ENCODE data around the gene NUP153.
A peak's percentile ranks its signal among the peaks of the same experiment; 100 is the strongest.
"Not testable (repeated sequence)": the region's sequence is repeated elsewhere in the genome, so short reads cannot be mapped to it uniquely, and the experiment has no call there.

Gene NUP153

DNA sequence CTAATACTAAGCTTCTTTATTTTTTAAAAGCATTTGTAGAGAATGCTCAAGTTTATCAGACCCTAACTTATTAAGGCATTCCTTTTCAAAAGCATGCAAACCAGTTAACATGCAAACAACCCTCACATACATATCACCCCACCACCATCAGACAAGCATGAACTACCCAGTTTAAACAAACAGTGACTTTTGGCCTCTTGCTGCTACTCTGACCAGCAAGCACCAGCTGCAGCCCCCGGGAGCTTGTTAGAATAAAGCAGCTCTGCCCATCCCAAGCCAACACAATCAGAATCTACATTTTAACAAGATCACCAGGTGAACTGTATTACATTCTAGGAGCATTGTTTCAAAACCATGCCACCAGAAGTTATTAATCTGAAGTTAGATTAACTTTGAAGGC, 5.9 kb upstream of the NUP153 start:
- DNase-seq: no peak

DNA sequence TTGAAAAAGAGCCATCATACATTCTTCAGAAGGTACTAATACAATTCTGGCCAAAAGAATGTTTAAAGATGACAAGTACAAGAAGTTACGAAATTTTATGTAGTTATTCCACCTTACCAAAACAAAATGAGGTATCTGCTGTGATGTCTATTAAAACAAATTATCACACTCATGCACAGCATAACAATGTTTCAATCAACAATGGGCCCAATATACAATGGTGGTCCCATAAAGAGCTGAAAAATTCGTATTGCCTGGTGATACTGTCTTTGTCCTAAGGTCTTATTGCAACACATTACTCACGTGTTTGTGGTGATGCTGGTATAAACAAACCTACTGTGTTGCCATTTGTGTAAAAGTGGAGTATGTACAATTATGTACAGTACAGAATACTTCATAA, 3.6 kb upstream of the NUP153 start:
- no peak for DNase-seq

DNA sequence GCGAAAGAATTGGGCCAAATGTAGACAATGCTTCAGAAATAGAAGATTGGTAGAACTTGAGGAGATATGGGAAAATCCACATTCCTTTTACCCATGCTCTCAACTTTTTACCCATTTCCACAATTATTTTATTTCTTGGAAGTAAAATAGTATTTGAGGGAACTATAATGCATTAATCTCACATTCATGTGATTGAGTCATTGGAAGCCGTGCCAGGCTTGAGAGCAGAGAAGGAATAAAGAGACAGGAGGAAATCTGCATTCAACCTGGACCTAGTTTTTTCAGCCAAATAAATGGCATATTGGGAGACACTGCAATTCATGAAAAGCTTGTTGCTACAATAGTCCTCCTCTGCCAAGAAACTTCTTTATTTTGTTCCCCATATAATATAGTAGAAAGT, 2.8 kb upstream of the NUP153 start:
- DNase-seq: no peak

GRCh38 chr6:17708035-17708434, 1.3 kb upstream of the NUP153 start:
- DNase-seq: not testable (repeated sequence)

DNA sequence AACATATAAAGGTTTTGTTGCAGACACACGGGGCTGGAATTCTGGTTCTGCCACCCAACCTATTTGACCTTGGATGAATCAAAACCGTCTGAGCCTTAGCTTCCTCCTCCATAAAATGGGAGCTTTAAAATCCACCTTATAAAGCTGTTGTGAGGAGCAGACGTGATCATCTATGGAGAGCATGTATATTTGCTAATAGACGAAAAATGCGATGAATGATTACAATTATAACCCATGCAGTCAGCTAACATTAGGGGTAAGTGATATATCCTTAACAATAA, 586 bp upstream of the NUP153 start:
- peak; percentile 73 for DNase-seq

GRCh38 chr6:17705778-17706579, 746 bp downstream of the NUP153 start:
- DNase-seq: peak; percentile 90

DNA sequence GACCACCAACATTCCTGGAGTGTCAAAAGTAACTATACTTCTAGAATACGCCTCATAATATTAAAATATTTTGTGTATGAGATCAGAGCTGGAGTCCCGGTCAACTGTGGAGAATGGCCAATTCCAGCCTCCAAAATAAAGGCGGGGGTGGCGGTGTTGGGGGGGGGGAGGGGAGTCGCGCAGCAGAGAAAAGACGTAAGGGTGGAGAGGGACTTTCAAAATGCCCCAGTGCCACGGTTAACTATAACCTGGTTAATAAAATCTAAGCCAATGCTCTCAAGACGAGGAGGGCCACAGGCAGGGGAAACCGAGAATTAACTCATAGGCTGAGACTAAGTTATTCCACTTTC, 1.3 kb downstream of the NUP153 start:
- DNase-seq: peak; percentile 90

GRCh38 chr6:17703256-17703694, 3.5 kb downstream of the NUP153 start:
- DNase-seq: peak; percentile 85

GRCh38 chr6:17700421-17701416, 6.0 kb downstream of the NUP153 start:
- DNase-seq: peak; percentile 90

DNA sequence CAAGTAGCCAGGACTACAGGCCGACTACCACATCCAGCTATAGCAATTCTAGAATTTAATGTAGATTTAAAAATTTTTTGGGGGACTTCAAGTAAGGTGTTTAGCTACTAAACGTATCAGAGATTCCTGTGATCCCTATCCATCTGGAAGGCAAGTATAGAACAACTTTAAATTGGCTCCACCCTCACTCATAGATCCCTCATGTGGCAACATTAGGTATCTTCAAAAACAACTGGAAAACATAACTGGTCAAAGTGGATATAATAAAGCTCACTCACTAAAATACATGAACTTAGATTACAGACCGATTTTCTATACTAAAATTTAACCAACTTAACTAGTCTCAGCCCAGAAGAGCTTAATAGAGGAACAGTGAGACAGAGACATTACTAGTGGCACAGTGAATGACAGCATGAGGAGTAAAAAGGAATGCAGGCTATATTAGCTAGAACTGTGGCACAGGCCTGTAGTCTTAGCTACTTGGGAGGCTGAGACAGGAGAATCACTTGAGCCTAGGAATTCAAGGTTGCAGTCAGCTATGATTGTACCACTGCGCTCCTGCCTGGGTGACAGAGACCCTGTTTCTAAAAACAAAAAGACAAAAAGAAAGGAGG, 14.7 kb downstream of the NUP153 start:
- peak; percentile 17 for DNase-seq

DNA sequence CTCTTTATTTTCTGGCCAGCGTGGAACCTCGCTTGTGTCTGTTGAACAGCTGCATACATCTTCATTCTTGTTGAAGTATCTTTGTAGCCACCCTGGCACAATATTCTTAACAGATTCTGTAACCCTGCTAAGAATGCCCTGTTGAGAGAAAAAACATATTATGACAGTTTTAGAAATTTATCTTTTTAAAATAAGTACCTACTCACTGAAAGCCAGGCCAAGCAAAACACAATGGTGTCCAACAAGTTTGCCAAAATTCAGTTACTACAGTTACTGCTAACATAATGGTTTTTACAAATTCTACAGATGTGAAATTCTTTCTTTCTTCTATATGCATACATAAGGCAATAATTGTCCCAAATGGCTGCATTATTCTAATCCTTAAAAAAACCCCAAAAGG, 18.2 kb downstream of the NUP153 start:
- DNase-seq: no peak

GRCh38 chr6:17687136-17687535, 19.6 kb downstream of the NUP153 start:
- no peak for DNase-seq

GRCh38 chr6:17684134-17684533, 22.6 kb downstream of the NUP153 start:
- no peak for DNase-seq

GRCh38 chr6:17683428-17683827, 23.3 kb downstream of the NUP153 start:
- no peak for DNase-seq

GRCh38 chr6:17679726-17680125, 27.0 kb downstream of the NUP153 start:
- no peak for DNase-seq

DNA sequence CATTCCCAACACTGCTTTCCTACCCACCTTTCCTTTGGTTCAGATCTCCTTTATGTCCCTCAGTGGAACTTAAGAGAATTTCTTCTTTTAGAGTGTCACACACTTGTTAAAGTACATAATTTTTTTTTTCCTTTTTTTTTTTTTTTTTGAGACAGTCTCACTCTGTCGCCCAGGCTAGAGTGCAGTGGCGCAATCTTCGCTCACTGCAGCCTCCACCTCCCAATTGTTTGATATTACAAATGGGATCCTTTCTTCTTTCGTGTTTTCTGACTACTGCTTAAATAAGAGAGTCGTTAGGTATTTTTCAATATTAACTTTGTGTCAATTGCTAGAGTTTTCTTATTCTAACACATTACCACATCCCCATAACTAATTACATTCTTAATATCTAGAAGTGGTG, 29.1 kb downstream of the NUP153 start:
- no peak for DNase-seq

- DNase-seq: no peak
These were observed 33.0 kb downstream of the NUP153 start for GRCh38 chr6:17673543-17674254.

DNA sequence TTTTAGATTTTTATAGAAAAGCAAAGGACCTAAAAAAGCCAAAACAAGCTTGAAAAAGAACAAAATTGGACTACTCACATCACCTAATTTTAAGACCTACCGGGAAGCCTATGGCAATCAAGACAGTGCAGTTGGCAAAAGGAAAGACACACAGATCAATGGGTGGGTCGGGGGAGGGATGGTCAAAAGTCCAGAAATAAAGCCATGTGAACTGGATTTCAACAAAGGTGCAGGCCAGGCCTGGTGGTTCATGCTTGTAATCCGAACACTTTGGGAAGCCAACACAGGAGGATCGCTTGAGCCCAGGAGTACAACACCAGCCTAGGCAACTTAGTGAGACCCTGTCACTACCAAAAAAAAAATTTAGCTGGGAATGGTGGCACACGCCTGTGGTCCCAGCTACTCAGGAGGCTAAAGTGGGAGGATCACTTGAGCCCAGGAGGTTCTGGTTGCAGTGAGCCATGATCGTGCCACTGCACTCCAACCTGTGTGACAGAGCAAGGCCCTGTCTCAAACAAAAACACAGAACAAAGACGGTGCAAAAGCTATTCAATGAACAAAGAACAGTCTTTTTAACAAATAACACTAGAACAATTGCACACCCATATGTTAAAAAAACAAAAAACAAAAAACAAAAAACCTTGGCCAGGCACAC, 34.5 kb downstream of the NUP153 start:
- DNase-seq: no peak

DNA sequence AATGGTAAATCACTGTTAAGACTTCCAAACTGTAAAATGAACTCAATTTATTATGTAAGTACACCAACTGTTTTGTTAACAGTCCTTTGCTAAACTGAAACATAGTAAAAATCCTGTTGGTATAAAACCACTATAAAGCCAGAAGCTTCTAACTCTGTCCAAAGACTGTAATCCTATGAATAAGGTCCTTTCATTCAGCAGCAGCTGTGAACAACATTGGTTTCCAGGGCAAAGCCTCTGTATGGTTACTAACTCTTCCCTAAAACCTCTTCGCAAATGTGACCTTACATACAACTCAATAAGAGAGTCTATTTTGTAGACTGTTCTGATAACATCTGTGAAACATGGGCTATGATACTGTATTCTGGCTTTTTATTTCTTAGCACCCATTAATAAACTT, 40.1 kb downstream of the NUP153 start:
- peak; percentile 16 for DNase-seq

DNA sequence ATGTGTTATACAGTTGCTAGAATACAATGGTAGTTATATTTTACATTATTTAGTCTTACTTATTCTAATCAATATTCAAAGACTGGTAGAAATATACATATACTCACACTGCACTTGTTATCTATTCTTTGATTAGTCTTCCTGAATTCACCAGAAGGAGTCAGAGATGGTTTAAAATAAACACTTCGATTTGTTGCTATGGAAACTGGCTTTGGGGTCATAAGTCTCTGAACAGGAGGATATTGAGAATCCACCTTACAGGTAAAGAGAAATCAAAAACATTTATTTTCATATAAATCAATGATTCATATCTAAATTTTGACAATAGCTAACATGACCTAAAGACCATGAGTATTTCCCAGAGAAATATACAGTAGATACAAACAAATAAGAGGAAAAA, 41.6 kb downstream of the NUP153 start:
- DNase-seq: peak; percentile 51

DNA sequence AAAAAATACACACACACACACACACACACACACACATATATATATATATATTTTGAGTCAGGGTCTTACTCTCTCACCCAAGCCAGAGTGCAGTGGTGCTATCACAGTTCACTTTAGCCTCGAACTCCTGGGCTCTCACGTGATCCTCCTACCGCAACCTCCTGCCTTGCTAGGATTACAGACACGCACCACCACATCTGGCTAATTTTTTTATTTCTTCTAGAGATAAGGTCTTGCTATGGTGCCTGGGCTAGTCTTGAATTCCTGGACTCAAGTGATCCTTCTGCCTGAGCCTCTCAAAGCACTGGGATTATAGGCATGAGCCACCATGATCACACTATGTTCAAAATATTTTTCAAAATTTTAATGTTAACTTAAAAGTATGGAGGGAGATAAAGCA, 43.5 kb downstream of the NUP153 start:
- peak; percentile 97 for DNase-seq

DNA sequence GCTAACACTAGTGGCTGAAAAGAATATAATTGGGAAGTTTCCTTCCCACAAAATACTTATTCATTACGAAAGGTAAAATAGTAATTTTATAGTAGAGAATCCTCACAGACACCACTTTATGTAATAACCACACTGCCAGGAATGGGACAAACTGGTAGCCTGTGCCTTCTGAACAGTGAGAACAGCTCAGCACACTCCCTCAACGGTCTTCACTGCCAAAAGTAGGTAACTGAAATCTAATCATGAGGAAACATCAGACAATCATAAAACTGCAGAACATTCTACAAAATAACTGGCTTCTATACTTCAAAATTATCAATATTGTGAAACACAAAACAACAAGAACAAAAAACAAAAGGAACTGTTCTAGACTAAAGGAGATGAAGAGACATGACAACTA, 44.1 kb downstream of the NUP153 start:
- peak; percentile 82 for DNase-seq

DNA sequence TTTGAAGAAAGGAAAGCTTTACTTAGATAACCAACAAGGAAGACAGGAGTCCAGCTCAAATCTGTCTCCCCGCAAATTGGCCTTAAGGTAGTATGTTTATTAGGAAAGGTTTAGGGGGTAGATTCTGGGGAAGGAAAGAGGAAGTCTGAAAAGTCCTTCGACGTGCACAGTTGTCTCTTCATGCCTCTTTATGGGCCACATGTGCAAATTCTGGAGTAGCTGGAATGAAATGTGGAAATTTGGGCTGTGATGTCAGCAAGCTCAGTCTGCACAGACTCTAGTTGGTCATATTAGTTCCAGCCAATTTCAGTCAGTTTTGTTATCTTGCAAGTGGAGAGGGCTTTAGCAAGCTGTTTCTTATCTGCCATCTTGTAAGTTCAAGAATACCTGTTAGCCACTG, 50.1 kb downstream of the NUP153 start:
- DNase-seq: peak; percentile 32
